ENCODE measurements around the gene HDAC9. TPM values are rescaled to one million over a fixed set of nuclear protein-coding genes. Genes with fewer than 3 reads are reported as not detected.

HDAC9 gene
- total RNA-seq, 1 experiment from 2014 or later = 17.1 TPM

GRCh38 chr7:18619311-18619710 lies 123.8 kb downstream of the HDAC9 start:
- DNase-seq (ENCODE audit: low read depth, low spot score) (no peak), ATAC-seq (no peak)
- TF ChIP-seq TCF7L2 (IDR thresholded peaks at IDR 0.05; ENCODE audit: low read depth, low read length) (no peak), SIN3A (IDR thresholded peaks at IDR 0.05; ENCODE audit: borderline replicate concordance, insufficient read depth, low read depth, low read length) (no peak), CTCF (IDR thresholded peaks at IDR 0.05) (no peak), POLR2AphosphoS5 (IDR thresholded peaks at IDR 0.05; ENCODE audit: low read depth, low read length) (no peak), REST (IDR thresholded peaks at IDR 0.05; ENCODE audit: insufficient read depth in 1 of 2, low read depth in 2 of 2, low read length in 1 of 2) (no peak)
- H3K4me1 ChIP-seq (ENCODE audit: control insufficient read depth, insufficient read depth, low read length) = no peaks in the 10 kb centered on the region
- H3K4me3 ChIP-seq (ENCODE audit: low read depth in 2 of 2, low read length in 2 of 2) = no peak overlapping the region
- H3K27me3 ChIP-seq (ENCODE audit: control insufficient read depth, insufficient read depth, low read length) = no peaks in the 10 kb centered on the region
- ChIA-PET CTCF (no interaction called here), POLR2A (no interaction called here)
- no peaks in the 10 kb centered on the region for H3K9me3 ChIP-seq (ENCODE audit: control insufficient read depth, insufficient read depth, low read depth, low read length)
- H3K27ac ChIP-seq (ENCODE audit: low read length) = no peak overlapping the region
- no TSS peak for BruUV-seq (replicated peaks)
- in situ Hi-C loops (cut with HindIII; ENCODE audit: low pct_unique_long_range_greater_than_20kb, low sequenced_read_pairs) = no loop called here
- intact Hi-C loops (cut with micrococcal nuclease; ENCODE audit: unreplicated experiment) = no loop called here
- H3K36me3 ChIP-seq (ENCODE audit: control insufficient read depth, insufficient read depth, low read length) = no peaks in the 10 kb centered on the region

GRCh38 chr7:18623389-18623788 lies 127.8 kb downstream of the HDAC9 start:
- no peak for ATAC-seq

More at GRCh38 chr7:18623389-18623788, 127.8 kb downstream of the HDAC9 start:
- H3K4me1 ChIP-seq (ENCODE audit: control insufficient read depth, insufficient read depth, low read length) = no peaks in the 10 kb centered on the region
- in situ Hi-C loops (cut with HindIII; ENCODE audit: low pct_unique_long_range_greater_than_20kb, low sequenced_read_pairs) = no loop called here
- no peak for DNase-seq (ENCODE audit: low read depth, low spot score)
- BruUV-seq (replicated peaks) = no TSS peak
- ChIA-PET CTCF (no interaction called here), POLR2A (no interaction called here)
- H3K36me3 ChIP-seq (ENCODE audit: control insufficient read depth, insufficient read depth, low read length) = no peaks in the 10 kb centered on the region
- H3K27ac ChIP-seq (ENCODE audit: low read length) = no peak overlapping the region
- intact Hi-C loops (cut with micrococcal nuclease; ENCODE audit: unreplicated experiment) = no loop called here
- no peak overlapping the region for H3K4me3 ChIP-seq (ENCODE audit: low read depth in 2 of 2, low read length in 2 of 2)
- no peaks in the 10 kb centered on the region for H3K27me3 ChIP-seq (ENCODE audit: control insufficient read depth, insufficient read depth, low read length)
- TF ChIP-seq CTCF (IDR thresholded peaks at IDR 0.05) = no peak
- no peak for TF ChIP-seq SIN3A (IDR thresholded peaks at IDR 0.05; ENCODE audit: borderline replicate concordance, insufficient read depth, low read depth, low read length)
- TF ChIP-seq TCF7L2 (IDR thresholded peaks at IDR 0.05; ENCODE audit: low read depth, low read length) = no peak
- H3K9me3 ChIP-seq (ENCODE audit: control insufficient read depth, insufficient read depth, low read depth, low read length) = no peaks in the 10 kb centered on the region
